ENCODE results near the gene SLC32A1.

DNA sequence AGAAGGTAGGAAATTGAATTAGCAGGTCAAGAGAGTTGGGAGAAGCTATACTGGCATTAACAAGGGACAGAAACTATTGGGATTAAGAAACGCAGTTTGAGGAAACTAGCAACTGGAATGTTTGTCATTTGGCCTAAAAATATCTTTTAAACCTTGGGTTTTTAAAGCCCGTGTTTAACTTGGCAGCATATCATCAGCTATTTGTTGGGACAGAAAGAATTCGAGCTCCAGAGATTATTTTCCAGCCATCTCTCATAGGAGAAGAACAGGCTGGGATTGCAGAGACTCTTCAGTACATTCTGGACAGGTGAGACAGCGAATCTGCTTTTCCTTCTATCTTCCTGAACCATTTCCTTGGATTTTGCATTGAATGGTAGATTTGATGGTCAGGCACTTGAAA lies 41.8 kb downstream of the SLC32A1 start:
- TF ChIP-seq, protein P1, sequence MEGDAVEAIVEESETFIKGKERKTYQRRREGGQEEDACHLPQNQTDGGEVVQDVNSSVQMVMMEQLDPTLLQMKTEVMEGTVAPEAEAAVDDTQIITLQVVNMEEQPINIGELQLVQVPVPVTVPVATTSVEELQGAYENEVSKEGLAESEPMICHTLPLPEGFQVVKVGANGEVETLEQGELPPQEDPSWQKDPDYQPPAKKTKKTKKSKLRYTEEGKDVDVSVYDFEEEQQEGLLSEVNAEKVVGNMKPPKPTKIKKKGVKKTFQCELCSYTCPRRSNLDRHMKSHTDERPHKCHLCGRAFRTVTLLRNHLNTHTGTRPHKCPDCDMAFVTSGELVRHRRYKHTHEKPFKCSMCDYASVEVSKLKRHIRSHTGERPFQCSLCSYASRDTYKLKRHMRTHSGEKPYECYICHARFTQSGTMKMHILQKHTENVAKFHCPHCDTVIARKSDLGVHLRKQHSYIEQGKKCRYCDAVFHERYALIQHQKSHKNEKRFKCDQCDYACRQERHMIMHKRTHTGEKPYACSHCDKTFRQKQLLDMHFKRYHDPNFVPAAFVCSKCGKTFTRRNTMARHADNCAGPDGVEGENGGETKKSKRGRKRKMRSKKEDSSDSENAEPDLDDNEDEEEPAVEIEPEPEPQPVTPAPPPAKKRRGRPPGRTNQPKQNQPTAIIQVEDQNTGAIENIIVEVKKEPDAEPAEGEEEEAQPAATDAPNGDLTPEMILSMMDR (IDR thresholded peaks at IDR 0.05): no peak
- no peak for TF ChIP-seq EZH2 (IDR thresholded peaks at IDR 0.05)
